DOHH2 (cell line): ENCODE data around the gene C4orf17.
A peak's percentile ranks its signal among the peaks of the same experiment; 100 is the strongest.

Experiments used
- H3F3A ChIP-seq: fragments of 200-600 bp; sonication (generic), shearing (Covaris generic); 2 replicates; pipeline ENCODE4 v1.6.0; 2016; ENCODE audit warnings: antibody characterized with exemption, mild to moderate bottlenecking; ENCODE audit not compliant: control insufficient read depth, insufficient read depth
- H3K27ac ChIP-seq: fragments of 200-600 bp; sonication (generic); 2 replicates; pipeline ENCODE4 v1.5.1; 2014; ENCODE audit warnings: low read depth, mild to moderate bottlenecking, low read length, moderate library complexity
- H3K27me3 ChIP-seq: fragments of 200-600 bp; sonication (generic); 2 replicates; pipeline ENCODE4 v1.6.1; 2014; ENCODE audit warnings: mild to moderate bottlenecking, low read length, mixed read lengths; ENCODE audit not compliant: control insufficient read depth
- H3K36me3 ChIP-seq: fragments of 200-600 bp; sonication (generic); 2 replicates; pipeline ENCODE4 v1.6.1; 2014; ENCODE audit warnings: mild to moderate bottlenecking, low read length, moderate library complexity, mixed read lengths; ENCODE audit not compliant: control insufficient read depth
- H3K4me1 ChIP-seq: fragments of 200-600 bp; sonication (generic); 2 replicates; pipeline ENCODE4 v1.6.1; 2014; ENCODE audit warnings: mild to moderate bottlenecking, low read length, mixed read lengths; ENCODE audit not compliant: control insufficient read depth
- H3K4me2 ChIP-seq: fragments of 200-600 bp; sonication (generic); 2 replicates; pipeline ENCODE4 v1.6.0; 2014; ENCODE audit warnings: mild to moderate bottlenecking, low read length, moderate library complexity
- H3K4me3 ChIP-seq: fragments of 200-600 bp; sonication (generic); 2 replicates; pipeline ENCODE4 v1.5.1; 2014; ENCODE audit warnings: mild to moderate bottlenecking, low read length, mixed read lengths
- H3K79me2 ChIP-seq: fragments of 200-600 bp; sonication (generic); 2 replicates; pipeline ENCODE4 v1.6.1; 2014; ENCODE audit warnings: mild to moderate bottlenecking, low read length, mixed read lengths; ENCODE audit not compliant: control insufficient read depth
- H3K9me2 ChIP-seq: fragments of 200-600 bp; sonication (generic); replicated peaks from 2 replicates; pipeline ENCODE4 v1.6.1; 2014; ENCODE audit warnings: mild to moderate bottlenecking, low read length, mixed read lengths; ENCODE audit not compliant: control insufficient read depth
- H3K9me3 ChIP-seq: fragments of 200-600 bp; sonication (generic); 2 replicates; pipeline ENCODE4 v1.6.1; 2014; ENCODE audit warnings: antibody characterized with exemption, low read length, mixed read lengths; ENCODE audit not compliant: control insufficient read depth, insufficient read depth
- H4K20me1 ChIP-seq: fragments of 200-600 bp; sonication (generic); 2 replicates; pipeline ENCODE4 v1.6.0; 2014; ENCODE audit warnings: low read depth, mild to moderate bottlenecking, antibody characterized with exemption, low read length, moderate library complexity; ENCODE audit not compliant: control insufficient read depth, insufficient read depth
- CTCF ChIP-seq: fragments of 200-600 bp; sonication (generic); IDR thresholded peaks from one replicate; pipeline ENCODE4 v1.5.1; 2014; ENCODE audit warnings: antibody characterized with exemption, mild to moderate bottlenecking, low read depth, low read length; ENCODE audit not compliant: poor library complexity, severe bottlenecking
- EZH2phosphoT487 ChIP-seq: fragments of 200-600 bp; sonication (generic); IDR thresholded peaks from 2 replicates; pipeline ENCODE4 v1.6.1; 2017; ENCODE audit warnings: borderline replicate concordance, mild to moderate bottlenecking, antibody characterized with exemption, low read length, moderate library complexity, mixed read lengths

C4orf17 gene

GRCh38 chr4:99572527-99573240, 61.9 kb downstream of the C4orf17 start:
- TF ChIP-seq CTCF (no peak), EZH2phosphoT487 (no peak)
- H3K4me2 ChIP-seq = no peak overlapping the region
- H3F3A ChIP-seq = no peaks in the 10 kb centered on the region
- no peak overlapping the region for H3K27ac ChIP-seq
- H3K79me2 ChIP-seq = no peaks in the 10 kb centered on the region
- no peaks in the 10 kb centered on the region for H3K36me3 ChIP-seq
- H3K9me2 ChIP-seq = no peaks in the 10 kb centered on the region
- H4K20me1 ChIP-seq = no peaks in the 10 kb centered on the region
- no peaks in the 10 kb centered on the region for H3K9me3 ChIP-seq
- H3K27me3 ChIP-seq = no peaks in the 10 kb centered on the region
- H3K4me3 ChIP-seq = no peak overlapping the region
- H3K4me1 ChIP-seq = peaks cover 16% of the 10 kb centered on the region

- H3K9me2 ChIP-seq = no peaks in the 10 kb centered on the region
- no peaks in the 10 kb centered on the region for H3K79me2 ChIP-seq
- H3K36me3 ChIP-seq = no peaks in the 10 kb centered on the region
- H3K4me3 ChIP-seq = no peak overlapping the region
- no peaks in the 10 kb centered on the region for H3K27me3 ChIP-seq
- no peaks in the 10 kb centered on the region for H3F3A ChIP-seq
- no peak for TF ChIP-seq CTCF
- no peak for TF ChIP-seq EZH2phosphoT487
- H3K27ac ChIP-seq = no peak overlapping the region
- no peaks in the 10 kb centered on the region for H4K20me1 ChIP-seq
- no peaks in the 10 kb centered on the region for H3K9me3 ChIP-seq
- H3K4me1 ChIP-seq = peaks cover 16% of the 10 kb centered on the region
- no peak overlapping the region for H3K4me2 ChIP-seq
These were observed 63.0 kb downstream of the C4orf17 start for GRCh38 chr4:99573735-99574368.

- H3K4me1 ChIP-seq = peaks cover 16% of the 10 kb centered on the region
- peak within 1 kb of the TSS; percentile 36 for H3K4me2 ChIP-seq
- H3K27me3 ChIP-seq = no peaks in the 10 kb centered on the region
- H3K4me3 ChIP-seq = peak within 1 kb of the TSS; percentile 2; the same call in 1 of the 2 replicates
- H3K79me2 ChIP-seq = no peaks in the 10 kb centered on the region
- H4K20me1 ChIP-seq = no peaks in the 10 kb centered on the region
- TF ChIP-seq EZH2phosphoT487 = no peak
- no peak for TF ChIP-seq CTCF
- H3K9me2 ChIP-seq = no peaks in the 10 kb centered on the region
- H3K36me3 ChIP-seq = no peaks in the 10 kb centered on the region
- no peak within 1 kb of the TSS for H3K27ac ChIP-seq
- H3K9me3 ChIP-seq = no peaks in the 10 kb centered on the region
- no peaks in the 10 kb centered on the region for H3F3A ChIP-seq
These were observed 63.9 kb downstream of the C4orf17 start, which contains the start of gene MTTP for GRCh38 chr4:99574530-99575324. Gene MTTP, plus strand, starts transcription at chr4:99574824. Its CDS starts 86 bp downstream, at chr4:99574910.
